Measurements from ENCODE around the gene CCR1.
A peak's percentile ranks its signal among the peaks of the same experiment; 100 is the strongest.
"Not testable (repeated sequence)": the region's sequence is repeated elsewhere in the genome, so short reads cannot be mapped to it uniquely, and the experiment has no call there.

CCR1 gene

GRCh38 chr3:46163556-46164041 lies 44.5 kb downstream of the CCR1 start:
- DNase-seq = no peak

GRCh38 chr3:46162975-46163555 lies 45.0 kb downstream of the CCR1 start:
- DNase-seq = no peak

- DNase-seq = not testable (repeated sequence)
Observed at GRCh38 chr3:46157685-46158084, 50.4 kb downstream of the CCR1 start.

GRCh38 chr3:46154311-46154710 lies 53.8 kb downstream of the CCR1 start:
- DNase-seq = peak; percentile 30

All from GF-D8 (cell line).